ENCODE results near the gene OCRL.

OCRL gene

DNA sequence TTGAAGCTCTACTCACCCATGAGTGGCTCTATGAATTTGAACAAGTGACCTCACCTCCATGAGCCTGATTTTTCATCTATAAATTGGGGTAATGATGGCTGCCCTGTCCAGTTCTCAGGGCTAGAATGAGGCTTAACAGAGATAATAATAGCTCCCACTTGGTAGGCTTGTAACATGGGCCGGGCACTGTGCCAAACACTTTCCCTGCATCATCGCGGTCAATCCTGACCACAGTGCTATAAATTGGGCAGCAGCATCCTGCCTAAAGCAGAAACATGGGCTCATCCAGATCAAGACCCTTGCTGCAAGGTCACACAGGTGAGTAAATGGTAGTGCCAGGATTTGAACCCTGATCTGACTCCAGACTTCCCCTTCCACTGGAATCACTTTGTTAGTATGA lies 101.9 kb downstream of the OCRL start:
- ATAC-seq (ENCODE audit: low read depth), result no peak
- H3K36me3 Mint-ChIP-seq, result no peaks in the 10 kb centered on the region

More for the DNA sequence above, 101.9 kb downstream of the OCRL start:
- Mint-ChIP-seq H3K4me3 (no peak overlapping the region), H3K4me1 (no peaks in the 10 kb centered on the region), H3K27ac (no peak overlapping the region), H3K27me3 (no peaks in the 10 kb centered on the region), H3K9me3 (no peaks in the 10 kb centered on the region)
- DNase-seq (ENCODE audit: low spot score in 2 of 2), result no peak
